ENCODE measurements around the gene PGLYRP1.

The PGLYRP1 gene

GRCh38 chr19:46063201-46063600 is 40.3 kb upstream of the PGLYRP1 start:
- no peak overlapping the region for H3K4me3 ChIP-seq (ENCODE audit: low read depth, low read length)
- TF ChIP-seq, protein P1, sequence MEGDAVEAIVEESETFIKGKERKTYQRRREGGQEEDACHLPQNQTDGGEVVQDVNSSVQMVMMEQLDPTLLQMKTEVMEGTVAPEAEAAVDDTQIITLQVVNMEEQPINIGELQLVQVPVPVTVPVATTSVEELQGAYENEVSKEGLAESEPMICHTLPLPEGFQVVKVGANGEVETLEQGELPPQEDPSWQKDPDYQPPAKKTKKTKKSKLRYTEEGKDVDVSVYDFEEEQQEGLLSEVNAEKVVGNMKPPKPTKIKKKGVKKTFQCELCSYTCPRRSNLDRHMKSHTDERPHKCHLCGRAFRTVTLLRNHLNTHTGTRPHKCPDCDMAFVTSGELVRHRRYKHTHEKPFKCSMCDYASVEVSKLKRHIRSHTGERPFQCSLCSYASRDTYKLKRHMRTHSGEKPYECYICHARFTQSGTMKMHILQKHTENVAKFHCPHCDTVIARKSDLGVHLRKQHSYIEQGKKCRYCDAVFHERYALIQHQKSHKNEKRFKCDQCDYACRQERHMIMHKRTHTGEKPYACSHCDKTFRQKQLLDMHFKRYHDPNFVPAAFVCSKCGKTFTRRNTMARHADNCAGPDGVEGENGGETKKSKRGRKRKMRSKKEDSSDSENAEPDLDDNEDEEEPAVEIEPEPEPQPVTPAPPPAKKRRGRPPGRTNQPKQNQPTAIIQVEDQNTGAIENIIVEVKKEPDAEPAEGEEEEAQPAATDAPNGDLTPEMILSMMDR (IDR thresholded peaks at IDR 0.05; ENCODE audit: low read depth, low read length), result no peak

DNA sequence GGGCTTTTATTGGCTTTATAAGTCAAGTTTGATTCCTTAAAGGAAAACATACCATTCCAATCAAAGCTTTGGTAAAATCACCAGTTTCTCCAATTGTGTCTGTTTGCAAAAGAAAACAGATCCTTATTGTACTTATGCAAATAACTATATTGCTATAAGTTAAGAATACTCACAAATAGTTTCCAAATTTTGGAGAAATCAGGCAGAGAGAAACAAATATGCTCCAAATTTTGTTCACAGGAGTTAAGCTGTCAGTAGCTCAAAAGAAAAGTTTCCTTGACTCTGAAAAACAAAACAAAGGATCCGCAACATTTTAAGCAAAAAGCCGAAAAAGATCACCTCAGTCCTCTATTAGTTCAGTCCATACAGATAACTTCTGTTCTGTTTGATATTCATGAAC is 37.2 kb upstream of the PGLYRP1 start:
- H3K4me3 ChIP-seq (ENCODE audit: low read depth, low read length), result no peak overlapping the region
- TF ChIP-seq, protein P1 (IDR thresholded peaks at IDR 0.05; ENCODE audit: low read depth, low read length), result no peak

GRCh38 chr19:46058778-46059177 is 35.9 kb upstream of the PGLYRP1 start:
- TF ChIP-seq, protein P1 (IDR thresholded peaks at IDR 0.05; ENCODE audit: low read depth, low read length), result no peak
- H3K4me3 ChIP-seq (ENCODE audit: low read depth, low read length), result no peak overlapping the region

GRCh38 chr19:46056536-46056935 is 33.7 kb upstream of the PGLYRP1 start:
- TF ChIP-seq, protein P1 (IDR thresholded peaks at IDR 0.05; ENCODE audit: low read depth, low read length), result no peak
- H3K4me3 ChIP-seq (ENCODE audit: low read depth, low read length), result no peak overlapping the region

- no peak overlapping the region for H3K4me3 ChIP-seq (ENCODE audit: low read depth, low read length)
- TF ChIP-seq, protein P1 (IDR thresholded peaks at IDR 0.05; ENCODE audit: low read depth, low read length), result no peak
These were observed 30.0 kb upstream of the PGLYRP1 start for GRCh38 chr19:46052896-46053295.

GRCh38 chr19:46049597-46049996 is 26.7 kb upstream of the PGLYRP1 start:
- TF ChIP-seq, protein P1 (IDR thresholded peaks at IDR 0.05; ENCODE audit: low read depth, low read length), result no peak
- H3K4me3 ChIP-seq (ENCODE audit: low read depth, low read length), result no peak overlapping the region

GRCh38 chr19:46043519-46043918 is 20.7 kb upstream of the PGLYRP1 start:
- TF ChIP-seq, protein P1 (IDR thresholded peaks at IDR 0.05; ENCODE audit: low read depth, low read length), result no peak
- no peak overlapping the region for H3K4me3 ChIP-seq (ENCODE audit: low read depth, low read length)

Data from WI38 (cell line).